NCI-H82 (cell line): Measurements from ENCODE around the gene STRN.
"Not testable (repeated sequence)": the region's sequence is repeated elsewhere in the genome, so short reads cannot be mapped to it uniquely, and the experiment has no call there.

Source experiments
- DNase-seq: peaks from one replicate; lab custom pipeline; 2025; lab: John Stamatoyannopoulos, UW

The STRN gene

GRCh38 chr2:36966370-36967235 lies at the start of gene STRN:
STRN (minus strand) TSS chr2:36966536; CDS start chr2:36966463, 73 bp downstream.
- peak; percentile 97 for DNase-seq

- no peak for DNase-seq
Observed at GRCh38 chr2:37013315-37013641, 46.9 kb upstream of the STRN start.

- no peak for DNase-seq
Observed at GRCh38 chr2:37011130-37011529, 44.8 kb upstream of the STRN start.

DNA sequence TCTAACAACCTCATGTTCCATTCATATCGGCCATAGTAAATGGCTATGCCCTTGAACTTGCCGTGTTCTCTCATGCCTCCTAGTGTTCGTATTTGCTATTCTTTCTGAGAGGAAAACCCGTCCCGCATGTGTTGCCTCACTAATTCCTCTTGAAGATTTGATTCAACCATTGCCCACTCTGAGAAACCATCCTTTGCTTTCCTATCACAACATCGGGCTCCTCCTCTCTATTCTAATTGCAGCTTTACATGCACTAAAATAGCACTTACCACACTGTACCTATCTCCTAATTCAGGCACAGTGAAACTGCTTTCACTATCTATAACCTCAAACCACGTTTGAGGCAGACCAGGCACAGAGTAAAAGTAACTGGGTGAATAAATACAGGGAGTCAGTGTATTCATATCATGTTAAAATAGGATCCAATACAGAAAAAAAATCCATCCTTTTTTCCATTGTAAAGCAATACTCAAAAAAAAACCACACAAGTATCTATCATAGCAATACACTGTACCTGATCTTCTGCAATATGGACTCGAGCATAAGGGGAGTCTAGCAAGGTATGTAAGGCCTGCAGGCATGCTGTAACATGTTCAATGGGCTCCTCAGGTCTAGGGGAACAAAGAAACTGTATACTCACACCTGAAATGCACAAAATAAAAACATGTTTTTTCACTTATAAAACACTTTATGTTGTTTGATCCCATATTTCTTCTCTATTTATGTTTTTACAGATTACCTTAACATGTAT lies 39.0 kb upstream of the STRN start:
- DNase-seq, result peak; percentile 47

DNA sequence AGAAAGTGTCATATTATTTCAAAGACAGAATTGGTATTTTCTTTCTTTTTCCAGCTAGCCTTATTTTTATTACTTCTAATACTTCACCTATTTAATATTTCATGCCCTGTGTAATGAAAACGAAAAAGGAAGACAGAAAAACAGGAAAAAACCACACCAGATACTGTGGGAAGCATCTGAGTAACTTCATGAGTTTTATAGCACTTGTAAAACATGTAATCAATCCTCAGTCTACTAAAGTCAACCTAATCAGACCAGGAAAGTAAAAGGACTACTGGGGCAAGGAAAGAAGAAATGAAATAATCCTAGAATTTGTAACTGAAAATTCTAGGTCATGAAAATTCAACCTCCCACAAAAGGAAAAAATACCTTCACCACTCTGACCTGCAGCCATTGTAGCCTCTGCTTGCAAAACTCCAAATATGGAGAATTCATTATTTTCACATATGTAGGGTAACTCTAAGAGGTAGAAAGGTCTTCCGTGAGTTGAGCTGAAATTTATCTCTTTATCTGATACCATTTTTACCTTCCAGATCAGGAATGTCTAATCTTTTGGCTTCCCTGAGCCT lies 34.7 kb upstream of the STRN start:
- no peak for DNase-seq

DNA sequence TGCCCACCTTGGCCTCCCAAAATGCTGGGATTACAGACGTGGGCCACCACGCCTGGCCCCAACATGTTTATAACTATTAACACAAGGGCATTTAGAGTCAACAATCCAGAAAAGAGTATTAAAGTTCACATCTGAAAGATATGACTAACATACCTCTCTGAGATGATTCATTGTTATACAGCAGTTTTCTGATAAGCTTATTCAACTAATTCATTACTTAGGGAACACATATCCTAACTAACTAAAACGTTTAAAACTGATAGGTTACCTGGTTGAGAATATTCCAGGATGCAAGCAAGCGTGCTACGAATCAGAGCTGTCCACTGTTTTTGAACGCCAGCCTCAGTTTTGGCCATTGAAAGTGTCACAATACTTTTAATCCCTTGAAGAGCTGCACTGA lies 34.0 kb upstream of the STRN start:
- no peak for DNase-seq

DNA sequence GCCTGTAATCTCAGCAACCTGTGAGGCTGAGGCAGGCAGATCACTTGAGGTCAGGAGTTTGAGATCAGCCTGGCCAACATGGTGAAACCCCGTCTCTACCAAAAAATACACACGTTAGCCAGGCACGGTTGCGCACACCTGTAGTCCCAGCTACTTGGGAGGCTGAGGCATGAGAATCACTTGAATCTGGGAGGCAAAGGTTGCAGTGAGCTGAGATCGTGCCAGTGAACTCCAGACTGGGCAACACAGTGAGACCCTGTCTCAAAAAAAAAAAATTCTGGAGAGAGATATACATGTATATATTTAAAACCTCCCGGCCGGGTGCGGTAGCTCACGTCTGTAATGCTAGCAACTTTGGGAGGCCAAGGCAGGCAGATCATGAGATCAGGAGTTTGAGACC lies 33.1 kb upstream of the STRN start:
- DNase-seq, result not testable (repeated sequence)

DNA sequence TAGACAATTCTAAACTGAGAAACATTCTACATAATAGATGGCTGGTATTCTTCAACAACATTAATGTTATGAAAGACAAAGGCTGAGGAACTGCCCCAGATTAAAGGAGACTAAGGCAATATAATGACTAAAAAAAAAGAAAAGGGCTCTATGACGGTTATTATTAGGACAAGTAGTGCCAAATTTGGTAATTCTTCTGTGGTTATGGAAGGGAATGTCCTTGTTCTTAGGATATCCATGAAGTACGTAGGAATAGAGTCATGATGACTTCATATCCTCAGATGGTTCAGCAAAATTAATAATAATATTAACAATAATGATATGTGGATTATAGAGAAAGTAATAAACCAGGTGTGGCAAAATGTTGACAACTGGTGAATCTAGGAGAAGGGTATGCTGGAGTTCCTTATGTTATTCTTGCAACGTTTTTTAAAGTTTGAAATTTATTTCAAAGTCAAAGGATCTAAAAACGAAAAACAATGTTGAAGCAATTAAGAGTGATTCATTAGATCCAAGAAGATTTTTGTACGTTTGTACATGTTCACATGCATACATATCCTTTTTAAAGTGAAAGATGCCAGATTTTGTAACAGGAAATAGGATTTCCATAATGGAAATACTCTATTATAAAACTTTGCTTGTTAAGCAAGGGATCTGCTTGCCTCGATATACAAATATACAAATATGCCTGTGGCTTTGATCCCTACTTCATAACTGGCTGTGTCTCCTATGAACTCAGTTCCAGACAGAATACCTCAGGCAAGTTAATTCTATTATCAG lies 27.7 kb upstream of the STRN start:
- DNase-seq, result no peak

- DNase-seq, result no peak
Observed at GRCh38 chr2:36988008-36988407, 21.7 kb upstream of the STRN start.

- DNase-seq, result no peak
Observed at GRCh38 chr2:36982467-36982866, 16.1 kb upstream of the STRN start.

DNA sequence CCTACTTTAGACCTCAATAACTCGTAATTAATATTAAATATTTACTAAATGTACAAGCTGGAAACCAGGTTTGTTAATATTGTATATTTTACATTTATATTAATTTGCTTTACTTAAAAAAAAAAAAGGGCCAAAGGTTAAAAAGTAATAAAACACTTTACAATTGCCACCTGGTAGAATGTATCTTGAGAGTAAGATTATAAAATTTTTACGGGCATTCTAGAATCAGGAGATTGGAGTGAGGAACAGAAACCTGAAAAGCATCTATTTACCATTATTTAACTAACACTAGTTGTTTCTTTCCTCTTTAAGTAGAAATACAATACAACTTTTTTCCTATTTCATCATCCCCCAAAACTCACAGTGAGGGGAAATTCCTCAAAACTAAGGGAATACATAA lies 15.6 kb upstream of the STRN start:
- no peak for DNase-seq

- DNase-seq, result not testable (repeated sequence)
Observed at GRCh38 chr2:36979007-36979406, 12.7 kb upstream of the STRN start.

DNA sequence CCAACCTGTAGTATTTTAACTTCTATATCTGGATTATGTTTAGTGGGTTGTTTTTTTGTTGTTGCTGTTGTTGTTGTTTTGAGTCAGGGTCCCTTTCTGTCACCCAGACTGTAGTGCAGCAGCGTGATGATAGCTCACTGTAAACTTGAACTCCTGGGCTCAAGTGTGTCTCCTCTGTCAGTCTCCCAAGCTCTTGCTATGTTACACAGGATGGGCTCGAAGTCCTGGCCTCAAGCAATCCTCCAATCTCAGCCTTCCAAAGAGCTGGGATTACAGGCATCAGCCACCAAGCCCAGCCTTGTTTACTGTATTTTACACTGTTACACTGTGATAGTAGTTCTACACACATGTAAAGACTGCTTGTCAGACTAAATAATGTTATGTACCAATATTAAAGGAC lies 9.7 kb upstream of the STRN start:
- DNase-seq, result no peak

- DNase-seq, result no peak
Observed at GRCh38 chr2:36975306-36975705, 9.0 kb upstream of the STRN start.

- DNase-seq, result no peak
Observed at GRCh38 chr2:36973320-36973719, 7.0 kb upstream of the STRN start.

DNA sequence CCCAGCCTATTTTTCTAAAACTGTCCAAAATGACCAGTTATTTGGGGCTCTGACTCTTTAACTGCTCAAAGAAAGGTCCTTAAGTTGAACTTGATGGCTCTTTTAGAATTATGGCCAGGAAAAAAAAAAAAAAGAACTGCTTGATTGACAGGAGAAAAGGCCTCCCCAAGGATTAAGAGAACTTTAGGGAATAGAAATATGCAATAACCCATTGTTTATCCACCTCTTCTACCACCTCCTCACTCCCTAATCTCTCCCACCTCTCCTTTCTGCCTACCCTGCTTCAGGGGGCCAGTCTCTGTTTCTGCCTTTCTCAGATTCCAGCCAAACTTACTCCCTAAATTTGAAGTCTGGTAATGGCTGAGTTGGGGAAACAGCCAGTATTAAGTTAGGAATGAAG lies 5.7 kb upstream of the STRN start:
- DNase-seq, result no peak

- DNase-seq, result peak; percentile 21
Observed at GRCh38 chr2:36967236-36967876, 1.0 kb upstream of the STRN start.

DNA sequence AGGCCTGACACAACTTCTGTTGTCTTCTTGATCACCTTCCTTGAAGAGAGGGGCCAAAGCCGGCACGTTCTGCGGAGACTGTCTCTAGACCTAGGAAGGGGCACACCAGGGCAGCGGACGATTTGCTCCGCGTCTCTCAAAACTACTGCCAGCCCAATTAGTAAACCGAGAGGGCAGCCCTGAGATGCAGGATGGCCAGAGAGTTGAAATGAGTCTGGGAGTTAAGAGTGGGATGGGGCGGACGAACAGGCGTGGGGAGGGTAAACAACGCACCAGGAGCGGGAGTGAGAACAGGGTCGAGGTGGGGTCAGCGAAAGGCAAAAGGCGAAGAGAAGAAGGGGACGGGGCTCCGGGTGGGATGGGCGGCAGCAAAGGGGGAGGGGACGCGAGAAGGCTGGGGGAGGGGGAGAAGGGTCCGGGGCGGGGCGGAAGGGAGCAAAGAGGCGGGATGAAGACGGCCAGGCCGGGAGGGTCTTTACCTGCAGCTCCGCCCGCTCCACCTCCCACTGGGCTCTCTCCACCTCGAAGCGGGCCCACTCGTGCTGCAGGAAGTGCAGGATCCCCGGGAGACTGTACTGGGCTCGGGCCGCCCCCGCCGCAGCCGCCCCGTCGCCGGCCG lies 476 bp downstream of the STRN start:
- peak; percentile 78 for DNase-seq

DNA sequence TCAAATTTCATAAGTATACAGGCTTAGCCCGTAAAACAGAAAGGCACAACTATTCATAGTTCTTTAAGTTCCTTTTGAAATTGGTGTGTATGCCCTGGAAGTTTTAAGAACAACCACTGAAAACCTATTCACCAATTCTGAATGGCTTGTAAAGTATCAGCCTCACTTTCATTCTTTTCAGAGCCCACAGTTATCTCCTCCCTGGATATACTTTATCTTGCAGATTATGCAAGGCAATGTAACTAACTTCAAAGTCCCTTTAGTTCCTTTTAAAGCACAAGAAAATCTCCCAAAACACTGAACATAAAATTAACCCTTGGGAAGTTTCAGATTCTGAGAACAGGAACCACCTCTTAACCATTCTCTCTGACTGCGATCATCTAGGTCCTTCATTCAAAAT lies 1.1 kb downstream of the STRN start:
- no peak for DNase-seq

DNA sequence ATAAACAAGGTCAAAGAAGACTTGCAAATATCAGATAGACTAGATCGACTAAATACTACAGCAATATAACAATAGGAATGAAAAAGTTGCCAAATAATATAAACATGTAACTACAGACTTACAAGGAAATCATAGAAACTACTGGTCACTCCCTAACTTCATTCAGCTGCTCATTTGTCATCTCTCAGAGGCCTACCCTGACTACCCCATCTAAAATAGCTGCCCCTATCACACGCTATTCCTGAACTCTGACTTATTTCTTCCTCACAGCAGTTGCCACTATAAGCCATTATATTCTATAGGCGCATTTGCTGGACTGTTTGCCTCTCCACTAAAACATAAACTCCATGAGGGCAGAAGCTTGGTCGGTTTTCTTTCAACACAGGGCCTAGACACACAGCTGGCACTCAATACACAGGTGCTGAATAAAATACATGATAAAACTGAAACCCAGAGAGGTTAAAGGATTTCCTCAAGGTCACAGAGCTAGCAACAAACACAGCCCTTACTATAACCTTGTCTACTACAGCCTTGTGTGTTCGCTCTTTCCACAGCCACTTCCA lies 1.8 kb downstream of the STRN start:
- DNase-seq, result no peak

- DNase-seq, result no peak
Observed at GRCh38 chr2:36963734-36964133, 2.6 kb downstream of the STRN start.
